Adrenal gland (tissue), 5 donors: ENCODE data around the gene MARF1.

Source experiments
- POLR2A ChIP-seq, 2 donors: fragments of 450-650 bp; IDR thresholded peaks; one replicate each; pipeline ENCODE4 v1.6.1; 2017; ENCODE audit warnings: antibody characterized with exemption in 2 of 2, mild to moderate bottlenecking in 2 of 2, moderate library complexity in 1 of 2
- TF ChIP-seq, protein P1 (sequence below), 6 experiments: fragments of 450-650 bp in 4 of 6; fragments of 200-600 bp in 2 of 6; sonication (generic) in 1 of 6; IDR thresholded peaks; 1 replicate in 5 of 6; 2 replicates in 1 of 6; pipeline versions ENCODE4 v1.5.1 to v1.8.0; 2016 to 2021; ENCODE audit warnings: antibody characterized with exemption in 6 of 6, mild to moderate bottlenecking in 2 of 6, moderate library complexity in 1 of 6
- donor health status: DM: no; HTN: no; CAD: no.

DNA sequence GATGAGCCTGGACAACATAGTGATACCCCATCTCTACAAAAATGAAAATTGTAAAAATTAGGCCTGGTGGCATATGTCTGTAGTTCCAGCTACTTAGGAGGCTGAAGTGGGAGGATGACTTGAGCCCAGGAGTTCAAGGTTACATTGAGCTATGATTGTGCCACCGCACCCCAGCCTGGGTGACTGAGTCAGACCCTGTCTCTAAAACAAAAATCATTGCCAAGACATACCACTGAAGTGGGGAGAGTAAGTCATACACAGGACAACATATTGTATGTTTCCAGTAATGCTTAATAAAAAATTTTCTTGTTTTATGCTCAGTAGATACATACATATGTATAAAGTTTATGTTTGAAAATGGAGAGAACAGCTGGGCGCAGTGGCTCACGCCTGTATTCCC is 46.3 kb upstream of the MARF1 start:
- TF ChIP-seq, protein P1, sequence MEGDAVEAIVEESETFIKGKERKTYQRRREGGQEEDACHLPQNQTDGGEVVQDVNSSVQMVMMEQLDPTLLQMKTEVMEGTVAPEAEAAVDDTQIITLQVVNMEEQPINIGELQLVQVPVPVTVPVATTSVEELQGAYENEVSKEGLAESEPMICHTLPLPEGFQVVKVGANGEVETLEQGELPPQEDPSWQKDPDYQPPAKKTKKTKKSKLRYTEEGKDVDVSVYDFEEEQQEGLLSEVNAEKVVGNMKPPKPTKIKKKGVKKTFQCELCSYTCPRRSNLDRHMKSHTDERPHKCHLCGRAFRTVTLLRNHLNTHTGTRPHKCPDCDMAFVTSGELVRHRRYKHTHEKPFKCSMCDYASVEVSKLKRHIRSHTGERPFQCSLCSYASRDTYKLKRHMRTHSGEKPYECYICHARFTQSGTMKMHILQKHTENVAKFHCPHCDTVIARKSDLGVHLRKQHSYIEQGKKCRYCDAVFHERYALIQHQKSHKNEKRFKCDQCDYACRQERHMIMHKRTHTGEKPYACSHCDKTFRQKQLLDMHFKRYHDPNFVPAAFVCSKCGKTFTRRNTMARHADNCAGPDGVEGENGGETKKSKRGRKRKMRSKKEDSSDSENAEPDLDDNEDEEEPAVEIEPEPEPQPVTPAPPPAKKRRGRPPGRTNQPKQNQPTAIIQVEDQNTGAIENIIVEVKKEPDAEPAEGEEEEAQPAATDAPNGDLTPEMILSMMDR (IDR thresholded peaks at IDR 0.05): no peak
- no peak for TF ChIP-seq POLR2A (IDR thresholded peaks at IDR 0.05)
